ENCODE data around the gene TMEM92.

DNA sequence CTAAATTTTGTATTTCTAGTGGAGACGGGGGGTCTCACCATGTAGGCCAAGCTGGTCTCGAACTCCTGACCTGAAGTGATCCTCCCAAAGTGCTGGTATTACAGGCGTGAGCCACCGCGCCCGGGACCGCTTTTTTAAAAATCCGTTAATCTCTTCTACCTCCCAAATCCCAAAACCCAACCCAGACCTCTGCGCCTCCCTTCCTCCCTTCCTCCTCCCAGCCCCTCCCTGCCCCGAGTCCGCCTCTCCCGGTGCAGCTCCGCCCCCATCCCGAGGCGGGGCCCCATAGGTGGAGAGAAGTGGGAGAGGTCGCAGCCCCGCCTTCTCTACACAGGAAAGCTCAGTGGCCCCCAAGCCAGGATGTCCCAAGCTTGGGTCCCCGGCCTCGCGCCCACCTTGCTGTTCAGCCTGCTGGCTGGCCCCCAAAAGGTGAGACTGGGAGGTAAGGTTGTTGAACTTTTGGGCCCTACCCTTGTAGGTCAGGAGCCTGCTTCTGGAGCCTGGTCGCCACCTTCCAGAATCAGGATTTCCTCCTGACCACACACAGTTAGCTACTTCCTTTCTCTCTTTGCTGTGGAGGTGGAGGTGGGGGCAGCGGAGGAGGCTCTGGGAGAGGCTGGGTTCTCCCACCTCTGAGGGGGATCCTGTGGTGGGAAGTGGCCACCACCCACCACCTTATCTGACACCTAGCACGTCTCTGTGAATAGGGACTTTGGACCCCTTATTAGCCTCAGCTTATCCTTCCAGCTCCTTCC lies at the start of gene TMEM92:
- TF ChIP-seq POLR2A (IDR thresholded peaks at IDR 0.05; ENCODE audit: low read length) (no peak), GATA1 (IDR thresholded peaks at IDR 0.05; ENCODE audit: low read depth, low read length) (no peak)
